Activated T-cell treated with anti-CD3 and anti-CD28 coated beads for 48 hours (primary cell): ENCODE data around the gene LBR.

ENCODE experiments used
- DNase-seq: peaks from one replicate; pipeline ENCODE4 v3.0.0-alpha.2; 2020; ENCODE audit warnings: low read depth

The LBR gene

DNA sequence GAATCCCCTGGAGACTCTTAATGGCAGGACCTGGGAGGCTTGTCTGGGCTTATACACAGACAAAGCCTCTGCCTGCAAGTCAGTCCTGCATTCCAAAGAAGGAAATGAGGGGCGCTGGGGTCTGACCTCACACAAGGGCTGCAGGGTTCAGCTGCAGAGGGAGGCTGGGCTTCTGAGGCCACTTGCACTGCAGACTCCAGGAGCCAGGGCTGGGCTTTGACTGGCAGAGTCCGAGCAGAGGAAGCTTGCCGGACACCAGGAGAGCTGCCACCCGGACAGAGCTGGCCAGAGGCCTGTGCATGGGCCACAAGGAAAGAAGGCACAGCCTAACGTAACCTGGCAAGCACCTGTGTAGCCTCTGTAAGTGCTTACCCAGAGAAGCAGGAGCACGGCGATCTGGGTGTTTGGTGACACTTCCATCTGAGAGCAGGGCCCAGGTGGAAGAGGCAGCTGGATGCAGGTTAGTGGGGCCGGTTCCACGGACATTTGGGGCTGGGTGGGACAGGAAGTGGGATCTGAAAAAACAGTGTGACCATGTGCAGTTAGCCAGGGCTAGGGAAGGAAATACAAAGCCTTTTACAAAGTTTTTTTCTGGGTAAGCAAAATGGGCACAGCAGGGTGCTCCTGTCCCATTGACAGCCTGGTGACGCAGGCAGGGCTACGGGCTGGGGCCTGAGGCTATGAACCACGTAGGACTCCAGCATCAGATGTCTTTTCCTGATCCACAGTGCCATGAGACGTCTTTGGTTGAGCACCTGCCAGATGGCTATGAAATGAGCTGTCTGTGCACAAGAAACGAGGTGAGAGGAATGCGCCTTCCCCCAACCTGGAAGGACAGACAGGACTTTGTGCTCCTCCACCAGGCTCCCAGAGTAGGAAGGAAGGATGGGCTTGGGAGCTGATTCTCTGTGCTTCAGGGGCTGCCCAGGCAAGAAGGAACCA is 37.3 kb upstream of the LBR start:
- DNase-seq = no peak

DNA sequence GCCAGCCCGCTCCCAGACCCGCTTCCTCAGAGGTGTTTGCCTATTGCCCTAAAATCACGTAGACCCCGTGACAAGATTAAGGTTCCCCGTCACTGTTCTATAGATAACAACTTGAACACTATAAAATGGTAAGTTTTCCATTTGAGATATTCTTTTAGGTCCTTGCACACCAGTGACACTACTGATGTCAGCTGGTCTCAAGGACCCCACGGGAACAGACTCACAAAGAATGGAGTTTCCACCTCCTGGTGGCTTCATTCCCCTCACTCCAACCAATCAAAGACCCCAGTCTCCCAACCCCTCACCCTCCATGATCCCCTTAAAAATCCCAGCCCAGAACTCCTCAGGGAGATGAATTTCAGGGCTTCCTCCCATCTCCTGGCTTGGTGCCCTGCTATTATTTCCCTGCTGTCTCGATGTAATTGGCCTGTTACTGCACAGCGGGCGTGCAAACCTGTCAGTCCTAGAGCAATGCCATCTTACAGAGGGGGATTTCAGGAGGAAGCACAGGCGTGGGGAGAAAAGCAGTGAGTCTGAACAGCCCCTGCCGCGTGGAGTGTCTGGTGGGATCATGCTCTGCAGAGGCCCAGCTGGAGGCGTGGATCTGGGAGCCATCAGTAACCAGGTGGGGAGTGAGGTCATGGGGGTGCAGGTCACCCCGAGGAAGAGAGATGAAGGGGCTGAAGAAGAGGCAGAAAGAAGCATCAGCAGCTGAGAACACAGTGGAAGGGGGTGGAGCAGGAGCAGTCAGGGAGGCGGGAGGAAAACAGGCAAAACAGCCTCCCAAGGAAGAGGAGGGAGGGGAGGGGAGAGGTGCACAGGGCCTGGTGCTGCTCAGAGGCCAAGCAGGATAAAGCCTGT is 35.1 kb upstream of the LBR start:
- no peak for DNase-seq

DNA sequence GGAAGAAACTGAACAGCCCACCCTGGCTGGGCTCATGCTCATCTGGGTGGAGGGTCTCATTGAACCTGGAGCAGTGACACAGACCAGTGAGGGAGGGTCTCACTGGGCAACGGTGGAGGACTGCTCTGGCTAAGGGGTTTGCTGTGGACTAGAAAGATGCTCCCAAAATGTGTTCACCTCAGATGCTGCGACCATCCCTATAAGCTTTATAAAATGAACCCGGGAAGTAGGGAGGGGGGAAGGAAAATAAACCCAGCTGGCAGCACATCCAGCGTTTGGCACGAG is 34.5 kb upstream of the LBR start:
- no peak for DNase-seq

DNA sequence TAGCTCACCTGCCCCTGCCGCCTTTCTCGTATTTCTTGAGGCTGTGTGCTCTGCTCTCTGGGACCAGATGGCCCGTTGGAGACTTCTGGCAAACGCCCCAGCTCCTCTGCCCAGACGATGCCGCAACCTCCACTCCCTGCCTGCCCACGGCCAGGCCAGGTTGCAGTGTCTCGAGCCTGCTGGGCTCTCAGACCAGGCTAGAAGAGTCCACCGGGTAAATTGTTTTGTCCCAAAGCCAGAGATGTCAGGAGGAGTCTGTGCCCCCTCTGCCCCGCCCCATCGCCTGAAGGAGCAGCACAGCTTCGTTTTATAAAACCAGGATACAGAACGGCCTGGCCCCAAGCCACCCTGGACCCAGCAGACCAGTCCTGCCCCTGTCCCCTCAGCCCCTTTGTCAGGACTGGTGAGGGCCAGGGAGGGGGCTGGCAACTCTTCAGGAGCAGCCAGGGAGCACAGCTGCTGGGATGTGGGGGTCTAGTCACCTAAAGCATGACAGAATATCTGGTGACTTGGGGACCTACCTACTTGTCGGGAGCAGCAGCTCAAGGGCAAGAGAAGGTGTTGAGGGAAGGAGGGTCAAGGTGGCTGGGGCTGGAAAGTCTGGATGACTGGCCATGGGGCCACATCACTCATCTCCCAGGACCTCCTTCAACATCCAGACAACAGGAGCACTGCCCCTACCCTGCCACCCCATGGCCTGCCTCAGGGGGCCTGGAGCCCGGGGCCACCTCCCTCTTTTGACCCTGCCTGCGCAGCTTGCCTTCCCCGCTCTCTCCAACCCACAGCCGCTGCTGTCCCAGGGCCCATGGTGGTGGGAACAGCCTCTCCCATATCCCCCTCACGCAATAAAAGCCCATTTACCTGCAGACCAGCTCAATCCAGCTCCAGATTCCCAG is 33.9 kb upstream of the LBR start:
- no peak for DNase-seq

DNA sequence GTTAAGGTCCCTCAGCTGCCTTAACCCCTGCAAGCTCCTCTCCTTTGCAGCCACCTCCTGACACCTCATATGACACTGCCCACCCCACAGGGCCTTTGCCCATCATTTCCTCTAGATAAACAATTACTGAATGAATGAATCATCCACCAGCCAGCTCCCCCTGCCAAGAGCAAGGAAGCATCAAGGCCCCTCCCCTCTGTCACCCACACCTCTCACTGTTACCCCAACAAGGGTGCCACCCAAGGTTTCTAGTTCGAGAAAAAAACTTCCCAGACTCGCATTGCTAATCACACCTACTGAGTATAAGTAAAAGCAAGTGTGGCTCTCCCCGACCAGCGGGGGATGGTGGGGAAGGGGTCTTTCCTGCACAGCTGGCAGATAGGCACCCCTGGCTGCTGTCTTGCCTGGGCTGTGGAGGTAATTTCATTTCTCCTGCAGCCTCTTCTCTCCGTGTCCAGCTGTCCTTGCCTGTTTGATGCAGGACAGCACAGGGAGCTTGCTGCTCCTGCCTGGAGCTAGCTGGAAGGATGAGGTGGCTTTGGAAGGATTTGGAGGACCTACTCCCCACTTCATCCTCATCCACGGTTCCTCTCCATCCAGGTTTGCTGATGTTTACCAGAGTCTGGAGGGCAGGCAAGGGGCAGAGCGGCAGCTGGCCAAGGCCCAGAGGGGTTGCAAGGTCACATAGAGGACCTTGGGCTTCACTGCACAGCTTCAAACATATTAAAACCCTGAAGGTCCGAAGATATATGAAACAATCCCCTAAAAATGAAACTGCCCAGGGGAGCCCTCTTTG is 33.1 kb upstream of the LBR start:
- DNase-seq = no peak

DNA sequence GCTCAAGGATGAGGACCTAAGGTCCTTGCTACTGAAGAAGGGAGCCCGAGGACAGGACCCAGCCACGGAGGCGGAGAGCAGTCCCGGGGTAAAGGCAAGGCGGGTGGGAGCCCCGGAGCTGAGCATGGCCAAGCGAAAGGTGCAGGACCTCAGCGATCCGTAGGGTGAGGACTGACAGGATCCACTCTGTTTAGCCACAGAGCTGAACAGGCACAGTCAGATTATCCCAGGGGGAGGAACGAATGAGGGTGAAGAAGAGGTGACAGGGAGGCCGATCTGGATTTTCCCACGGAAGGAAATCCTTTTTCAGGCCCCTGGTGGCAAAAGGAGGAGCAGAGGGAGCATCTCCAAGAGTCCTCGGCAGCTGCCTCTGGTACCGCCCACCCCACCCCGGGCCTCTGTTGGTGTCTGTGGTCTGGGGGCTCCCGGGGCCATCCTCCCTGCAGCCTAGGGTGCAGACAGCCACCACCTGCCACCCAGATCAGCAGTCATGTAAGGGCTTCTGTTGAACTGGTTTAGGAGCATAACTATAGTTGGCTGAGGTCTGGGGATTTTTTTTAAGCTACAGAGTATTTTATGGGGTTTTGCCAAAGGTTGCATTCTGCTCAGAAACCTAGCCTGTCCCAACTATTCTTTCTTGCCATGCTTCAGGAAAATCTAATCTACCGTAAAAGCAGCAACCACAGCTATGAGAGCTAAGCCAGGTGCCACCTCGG is 32.3 kb upstream of the LBR start:
- no peak for DNase-seq

DNA sequence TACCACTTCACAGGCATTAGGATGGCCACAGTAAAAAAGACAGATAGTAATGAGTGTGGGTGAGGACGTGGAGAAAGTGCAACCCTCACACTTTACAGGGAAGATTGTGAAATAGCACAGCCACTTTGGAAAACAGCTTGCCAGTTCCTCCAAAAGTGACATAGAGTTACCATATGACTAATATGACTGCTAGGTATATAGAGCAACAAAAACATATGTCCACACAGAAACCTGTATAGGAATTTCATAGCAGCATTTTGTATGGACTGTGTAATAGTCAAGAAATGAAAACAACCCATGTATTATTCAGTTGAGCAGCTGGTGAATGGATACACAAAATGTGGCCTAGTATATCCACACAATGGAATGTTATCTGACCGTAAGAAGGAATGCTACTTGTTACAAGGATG is 30.4 kb upstream of the LBR start:
- DNase-seq = no peak

DNA sequence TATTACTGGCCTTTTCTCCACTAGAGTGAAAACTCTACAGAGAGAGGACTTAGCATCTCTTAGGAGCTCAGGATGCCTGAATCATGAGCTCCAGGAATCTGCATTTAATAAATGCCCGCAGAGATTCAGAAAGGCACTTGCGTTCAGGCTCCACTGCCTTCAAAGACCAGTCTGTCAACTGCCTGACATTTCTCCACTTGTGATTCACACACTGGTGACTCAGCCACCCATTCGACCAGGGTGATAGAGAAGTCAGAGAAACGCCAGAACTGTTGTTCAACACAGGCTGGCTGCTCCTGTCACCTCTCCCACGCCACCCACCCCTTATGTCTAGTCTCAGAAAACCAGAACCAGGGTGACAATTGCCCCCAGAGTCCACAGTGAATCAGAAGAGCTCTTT is 26.9 kb upstream of the LBR start:
- DNase-seq = peak; percentile 75

DNA sequence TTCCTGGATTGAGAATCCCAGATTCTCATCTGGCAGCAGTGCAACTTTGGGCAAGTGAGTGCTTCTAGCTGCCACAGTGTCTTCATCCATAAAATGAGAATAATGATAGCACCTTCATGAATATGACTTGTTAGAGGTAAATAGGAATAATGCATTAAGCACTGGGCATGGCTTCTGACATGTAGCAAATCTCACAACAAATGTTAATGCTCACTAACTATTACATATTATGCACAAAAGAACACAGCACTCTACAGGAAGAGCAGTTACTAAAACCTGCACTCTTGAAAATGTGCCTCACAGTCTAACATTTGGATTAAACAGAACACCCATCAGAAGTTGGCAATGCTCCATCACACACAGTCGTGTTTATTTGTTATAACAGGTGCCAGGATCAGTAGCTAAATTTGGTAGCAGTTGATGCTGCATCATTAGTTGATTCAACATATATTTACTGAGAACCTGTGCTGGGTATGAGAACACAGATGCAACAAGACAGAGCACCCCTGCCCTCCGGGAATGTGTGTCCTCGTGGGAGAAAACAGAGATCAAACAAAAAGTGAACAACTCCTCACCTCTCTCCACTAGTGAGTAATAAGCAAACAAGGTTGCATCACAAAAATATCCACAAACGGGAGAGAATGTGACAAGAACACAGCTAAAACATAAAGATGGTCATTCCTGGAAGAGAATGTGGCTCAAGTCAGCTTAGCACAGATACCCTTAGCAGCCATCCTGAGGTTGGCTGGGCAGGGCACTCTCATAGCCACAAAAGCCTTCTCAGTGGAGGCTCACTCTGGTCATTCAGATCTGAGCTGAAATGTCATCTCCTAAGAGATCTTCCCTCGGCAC is 26.2 kb upstream of the LBR start:
- DNase-seq = no peak

DNA sequence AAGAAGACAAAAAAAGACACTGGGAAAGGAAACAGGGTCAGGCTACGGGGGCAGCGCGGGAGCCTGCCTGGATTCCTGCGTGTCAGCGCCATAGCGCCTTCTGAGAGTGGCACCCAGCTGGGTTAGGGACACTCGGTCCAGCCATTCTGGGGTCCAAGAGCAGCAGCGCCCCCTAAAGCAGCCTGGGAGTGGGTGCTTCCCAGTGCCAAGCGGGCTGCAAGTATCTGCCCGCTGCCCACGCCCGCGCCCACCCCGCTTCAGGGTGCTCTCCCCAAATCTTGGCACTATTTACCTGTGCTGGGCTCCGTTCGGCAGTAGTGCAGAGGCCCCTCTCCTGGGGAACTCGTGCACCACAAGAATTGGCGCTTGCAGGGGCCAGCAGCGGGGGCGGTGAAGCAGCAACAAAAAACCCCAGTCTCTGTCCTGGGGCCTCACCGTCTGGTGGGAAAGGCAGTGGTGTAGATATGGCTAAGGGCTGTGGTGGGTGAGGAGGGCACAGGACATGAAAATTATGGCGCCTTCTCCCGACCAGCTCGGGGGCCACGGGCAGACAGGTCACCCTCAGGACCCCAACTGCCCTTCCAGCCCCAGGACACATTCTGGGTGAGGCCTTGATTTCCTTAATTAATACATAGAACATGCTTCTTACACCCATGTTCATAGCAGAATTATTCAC is 24.1 kb upstream of the LBR start:
- no peak for DNase-seq

DNA sequence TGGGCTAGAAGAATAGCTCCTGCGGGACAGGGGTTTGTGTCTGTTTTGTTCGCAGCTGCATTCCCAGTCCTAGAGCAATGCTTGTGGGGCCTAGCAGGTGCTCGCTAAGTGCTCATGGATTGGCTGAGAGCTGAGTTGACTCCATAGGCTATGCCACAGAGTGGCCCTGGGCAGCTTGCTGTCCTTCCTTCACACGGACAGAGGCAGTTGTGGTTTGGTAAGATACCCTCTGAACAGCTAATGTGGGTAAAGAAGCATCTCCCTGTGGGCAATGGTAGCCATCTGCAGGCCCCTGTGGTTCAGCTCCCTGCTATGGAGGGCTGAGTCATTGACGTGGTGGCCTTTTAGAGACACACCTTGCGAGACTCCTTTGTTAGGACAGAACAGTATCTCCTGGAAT is 23.5 kb upstream of the LBR start:
- DNase-seq = no peak

DNA sequence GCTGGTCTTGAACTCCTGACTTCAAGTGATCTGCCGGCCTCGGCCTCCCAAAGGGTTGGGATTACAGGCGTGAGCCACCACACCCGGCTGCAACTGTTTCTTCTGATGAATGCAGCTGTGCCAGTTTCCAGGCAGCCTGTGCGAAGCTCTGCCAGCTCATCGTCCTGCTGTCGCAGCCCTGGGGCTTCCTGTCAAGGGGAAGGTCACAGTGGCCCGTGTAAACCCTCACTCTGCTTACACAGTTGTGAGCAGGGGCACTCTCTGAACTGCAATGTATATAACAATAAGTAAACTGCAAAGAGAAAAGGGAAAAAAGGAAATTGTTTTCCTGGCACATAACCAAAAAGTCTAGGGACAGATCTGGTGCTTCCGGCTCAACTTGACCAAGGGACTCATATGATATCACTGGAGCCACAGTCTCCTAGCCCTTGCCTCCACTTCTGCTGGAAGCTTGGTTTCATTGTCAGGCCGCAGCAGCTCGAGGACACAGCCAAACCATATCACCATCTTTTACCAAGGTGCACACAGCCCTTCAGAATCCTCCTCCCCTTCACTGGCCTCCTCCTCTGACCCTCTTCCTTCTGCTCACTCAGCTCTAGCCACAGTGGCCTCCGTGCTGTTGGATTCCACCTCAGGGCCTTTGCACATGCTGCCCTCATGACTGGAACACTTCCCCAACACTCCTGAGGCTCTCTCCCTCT is 22.8 kb upstream of the LBR start:
- no peak for DNase-seq

DNA sequence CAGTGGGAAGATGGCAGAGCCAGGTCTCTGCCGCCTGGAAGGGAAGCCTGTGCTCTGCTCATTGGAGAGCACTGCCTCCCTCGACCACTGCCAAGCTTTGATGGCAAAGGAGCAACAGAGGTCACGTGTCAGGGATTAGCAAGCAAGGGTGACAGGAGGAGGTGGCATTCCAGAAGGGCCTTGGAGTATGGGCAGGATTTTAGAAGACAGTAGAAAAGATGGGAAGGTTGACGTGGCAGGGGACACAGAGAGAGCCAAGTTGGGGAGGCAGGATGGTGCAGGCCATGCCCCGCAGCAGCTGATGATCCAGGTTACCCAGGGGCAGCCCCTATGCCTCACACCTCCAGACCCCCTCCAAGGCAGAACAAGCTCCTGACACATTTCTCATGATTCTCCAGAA is 21.9 kb upstream of the LBR start:
- no peak for DNase-seq

DNA sequence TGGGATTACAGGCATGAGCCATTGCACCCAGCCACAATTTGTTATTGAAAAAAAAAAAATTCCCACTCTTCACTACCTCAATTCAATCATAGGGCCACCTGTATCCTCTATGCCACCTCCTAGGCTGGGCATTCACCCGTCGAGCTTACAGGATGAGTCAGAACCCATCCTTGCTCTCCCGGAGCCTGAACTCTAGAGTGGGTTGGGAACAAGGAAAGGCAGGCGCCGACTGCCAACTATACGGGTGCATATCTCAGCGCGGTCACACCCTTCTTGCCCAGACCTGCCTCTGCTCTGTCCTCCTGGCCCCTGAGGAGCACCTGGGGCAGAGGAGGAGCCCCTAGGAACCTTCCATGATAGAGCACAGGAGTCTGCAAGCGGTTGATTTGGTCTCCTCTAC is 21.4 kb upstream of the LBR start:
- no peak for DNase-seq

DNA sequence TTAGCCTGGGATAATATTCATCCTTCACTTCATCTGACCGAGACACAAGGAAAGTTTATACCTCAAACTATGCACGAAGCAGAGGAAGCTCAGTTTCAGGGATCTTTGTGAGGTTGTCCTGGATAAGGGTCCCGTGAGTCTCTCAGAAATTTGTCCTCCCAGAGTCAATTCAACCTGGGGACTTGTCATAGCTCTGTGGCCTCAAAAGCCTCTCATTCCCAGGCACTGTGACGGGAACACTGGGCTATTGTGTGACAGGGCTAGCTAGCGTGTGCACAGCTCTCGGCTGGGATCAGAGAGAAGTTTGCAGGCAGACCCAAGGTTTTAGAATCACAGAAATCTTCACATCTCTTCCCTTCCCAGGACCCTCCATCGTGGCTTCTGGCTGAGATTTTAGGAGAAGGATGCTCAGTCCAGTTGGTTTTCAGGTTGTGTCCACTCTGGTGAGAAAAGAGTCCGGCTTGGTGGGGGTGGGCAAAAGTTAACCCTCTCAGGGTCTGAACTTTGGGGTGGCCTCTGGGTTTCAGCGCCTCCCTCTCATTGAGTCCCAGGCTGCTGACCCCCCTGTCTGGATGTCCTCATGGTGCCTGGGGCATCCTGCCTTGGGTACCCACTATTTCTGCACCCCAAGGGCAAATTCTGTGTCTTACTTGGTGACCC is 20.4 kb upstream of the LBR start:
- DNase-seq = no peak

DNA sequence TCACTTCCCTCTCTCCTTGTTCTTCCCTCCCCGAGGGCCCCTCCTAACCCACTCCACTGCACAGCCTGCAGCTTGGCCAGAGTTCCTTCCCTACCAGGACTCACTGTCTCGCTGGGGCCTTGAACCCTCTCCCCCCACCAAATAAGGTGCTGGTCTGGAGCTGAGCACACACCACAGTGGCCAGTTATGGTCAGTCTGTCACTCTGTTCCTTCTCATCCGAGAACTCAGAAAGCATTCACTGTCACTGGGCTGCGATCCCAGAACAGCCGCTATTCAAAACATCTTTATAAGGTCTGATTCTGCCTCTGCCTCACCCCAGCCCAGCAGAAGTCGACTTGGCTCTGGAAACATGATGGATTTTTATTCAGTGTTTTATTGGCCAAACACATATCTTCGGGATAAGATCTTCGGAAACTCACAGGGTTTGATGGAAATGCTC is 19.8 kb upstream of the LBR start:
- DNase-seq = no peak

DNA sequence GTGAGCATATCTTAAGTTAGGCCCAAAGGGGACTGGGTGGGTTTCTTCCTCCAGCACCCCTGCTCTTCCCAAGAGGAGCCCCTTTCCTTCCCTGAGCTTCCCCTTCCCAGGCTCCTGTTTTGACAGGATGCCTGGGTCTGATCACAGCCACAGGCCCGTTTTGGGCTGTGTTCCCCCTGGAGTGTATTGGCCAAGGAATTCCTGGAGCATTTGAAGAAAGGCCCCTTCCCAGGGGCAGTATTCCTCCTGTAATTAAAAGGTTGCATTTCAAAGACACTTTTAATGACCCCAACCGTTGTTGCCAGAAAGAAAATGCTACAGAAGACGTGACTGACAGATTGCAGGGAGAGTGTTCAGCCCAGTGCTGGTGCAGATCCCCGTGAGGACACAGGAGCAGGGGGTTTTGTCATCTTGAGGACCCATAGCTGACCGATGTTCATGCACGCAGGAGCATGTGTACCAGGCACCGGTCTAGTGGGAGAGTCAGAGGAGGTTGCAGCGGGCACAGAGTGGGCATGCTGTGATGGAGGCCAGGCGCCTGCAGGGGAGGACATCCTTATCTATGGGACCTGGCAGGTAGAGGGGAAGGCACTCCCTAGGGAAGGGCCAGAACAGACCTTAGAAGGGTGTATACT is 19.3 kb upstream of the LBR start:
- DNase-seq = no peak

DNA sequence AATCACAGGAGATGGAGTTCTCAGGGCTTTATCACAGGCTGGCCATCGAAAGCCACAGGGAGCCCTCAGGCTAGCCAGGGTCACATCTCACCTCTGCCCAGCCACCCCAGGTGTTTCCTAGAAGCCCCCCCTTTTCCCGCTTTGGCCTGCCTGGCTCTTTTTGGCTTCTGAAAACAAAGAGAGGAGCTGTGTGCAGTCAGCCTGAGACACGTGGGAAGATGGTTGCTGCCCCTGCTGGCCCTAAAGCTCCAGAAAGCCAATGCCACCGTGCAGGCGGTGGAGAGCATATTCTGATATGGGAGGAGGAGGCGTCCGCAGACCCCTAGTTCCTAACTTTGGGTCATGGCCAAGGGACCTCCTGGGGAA is 18.7 kb upstream of the LBR start:
- DNase-seq = no peak
